Measurements from ENCODE around the gene MST1R.

- TF ChIP-seq ZNF274 (IDR thresholded peaks at IDR 0.05; ENCODE audit: low read depth, low read length) (no peak), YY1 (IDR thresholded peaks at IDR 0.05; ENCODE audit: insufficient read depth, insufficient read length) (no peak), SUZ12 (IDR thresholded peaks at IDR 0.05; ENCODE audit: extremely low read depth, insufficient read depth, insufficient read length) (no peak)
Measured at GRCh38 chr3:49856181-49857005, 47.3 kb downstream of the MST1R start, which contains the start of gene TRAIP.
